ENCODE results near the gene NAA15. TPM values are rescaled to one million over a fixed set of nuclear protein-coding genes. Genes with fewer than 3 reads are reported as not detected.
"Not testable (repeated sequence)": the region's sequence is repeated elsewhere in the genome, so short reads cannot be mapped to it uniquely, and the experiment has no call there.

The NAA15 gene
- total RNA-seq: 35.3 to 44.1 TPM (median 35.5 TPM) in 3 replicates
- long read RNA-seq, full-length matches to known transcripts: 15 of 16 reads
- long read RNA-seq, partial matches to known transcripts: 1 of 16 reads
- long read RNA-seq, other reads (novel, unspliced or antisense): 0 of 16 reads

DNA sequence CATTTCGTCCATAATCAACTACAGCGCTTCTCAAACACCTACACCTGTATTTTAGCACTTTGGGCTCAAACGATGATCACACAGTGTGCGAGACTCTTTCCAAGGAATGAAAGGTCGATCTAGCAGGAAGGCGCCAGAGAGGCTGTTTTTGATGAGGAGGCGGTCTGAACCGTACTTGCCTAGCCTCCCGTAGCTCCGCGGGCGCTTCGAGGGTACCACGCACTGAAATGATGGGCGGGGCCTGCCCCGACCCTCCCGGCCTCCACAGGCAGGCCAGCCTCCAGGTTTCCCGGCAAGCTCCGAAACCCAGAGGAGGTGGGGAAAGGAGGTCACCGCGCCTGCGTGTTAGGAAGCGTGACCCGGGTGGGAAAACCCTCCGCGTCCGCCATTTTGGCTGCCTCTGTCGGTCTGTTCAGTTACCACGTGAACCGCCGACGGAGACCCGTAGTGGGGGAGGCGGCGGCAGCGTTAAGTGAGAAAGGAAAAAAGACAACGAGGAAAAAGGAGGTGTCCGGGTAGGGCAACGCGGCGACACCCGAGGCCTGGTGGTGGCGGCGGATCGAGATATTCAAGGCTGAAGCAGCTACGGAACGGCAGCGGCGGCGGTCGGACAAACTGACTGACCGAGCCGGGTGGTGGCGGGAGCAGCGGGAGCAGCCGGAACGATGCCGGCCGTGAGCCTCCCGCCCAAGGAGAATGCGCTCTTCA lies at the start of gene NAA15:
NAA15 (plus strand) TSS at position 393 of the 708 bp plus-strand sequence; CDS start at position 666, 273 bp downstream.
- Mint-ChIP-seq H3K36me3 (ENCODE audit: low read depth) (peaks cover 5% of the 10 kb centered on the region), H3K27me3 (ENCODE audit: low read depth) (no peaks in the 10 kb centered on the region), H3K9me3 (ENCODE audit: low read depth) (peaks cover 6% of the 10 kb centered on the region), H3K4me3 (ENCODE audit: unreplicated experiment) (peak within 1 kb of the TSS; percentile 99), H3K4me1 (ENCODE audit: low read depth) (peaks cover 42% of the 10 kb centered on the region), H3K27ac (ENCODE audit: unreplicated experiment) (peak within 1 kb of the TSS; percentile 100)
- TF ChIP-seq CTCF (IDR thresholded peaks at IDR 0.05): peak; percentile 11
- DNase-seq (ENCODE audit: low spot score): peak; percentile 99

DNA sequence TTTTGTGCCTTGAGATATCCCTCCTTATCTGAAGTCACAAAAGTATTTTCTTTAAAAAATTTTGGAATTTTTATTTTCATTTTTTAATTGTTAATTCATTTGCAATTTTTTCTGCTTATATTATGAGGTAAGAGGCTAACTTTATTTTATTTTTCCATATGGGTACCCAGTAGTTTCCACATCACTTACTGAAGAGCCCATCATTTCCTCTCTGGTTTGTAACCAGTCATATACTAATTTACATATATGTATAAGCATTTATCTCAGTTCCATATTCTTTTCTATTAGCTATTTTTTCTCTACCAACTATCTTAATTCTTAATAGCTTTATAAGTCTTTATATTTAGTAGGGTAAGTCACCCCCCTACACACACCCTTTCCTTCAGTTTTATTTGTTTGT lies 48.3 kb upstream of the NAA15 start:
- TF ChIP-seq CTCF (IDR thresholded peaks at IDR 0.05): no peak
- no peaks in the 10 kb centered on the region for H3K36me3 Mint-ChIP-seq (ENCODE audit: low read depth)
- no peak overlapping the region for H3K27ac Mint-ChIP-seq (ENCODE audit: unreplicated experiment)
- DNase-seq (ENCODE audit: low spot score): no peak
- no peaks in the 10 kb centered on the region for H3K27me3 Mint-ChIP-seq (ENCODE audit: low read depth)
- peaks cover 24% of the 10 kb centered on the region for H3K4me1 Mint-ChIP-seq (ENCODE audit: low read depth)
- H3K9me3 Mint-ChIP-seq (ENCODE audit: low read depth): no peaks in the 10 kb centered on the region
- H3K4me3 Mint-ChIP-seq (ENCODE audit: unreplicated experiment): no peak overlapping the region

DNA sequence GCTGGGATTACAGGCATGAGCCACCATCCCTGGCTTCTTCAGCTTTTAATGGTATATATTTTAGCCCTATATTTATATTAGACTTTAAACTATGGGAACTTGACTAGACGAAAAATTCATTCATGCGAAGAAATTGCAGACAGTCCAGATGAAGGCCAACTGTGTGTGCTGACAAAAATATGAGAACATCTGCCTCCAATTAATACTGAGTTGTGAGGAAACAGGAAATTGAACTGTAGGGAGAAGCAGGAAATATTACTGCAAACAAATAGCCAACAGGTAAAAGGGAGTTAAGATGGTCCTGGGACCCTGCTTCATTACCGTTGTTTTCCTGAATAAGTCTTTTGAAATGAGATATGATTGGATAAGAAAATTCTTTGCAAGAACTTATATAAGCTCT lies 47.6 kb upstream of the NAA15 start:
- H3K27ac Mint-ChIP-seq (ENCODE audit: unreplicated experiment): no peak overlapping the region
- no peaks in the 10 kb centered on the region for H3K9me3 Mint-ChIP-seq (ENCODE audit: low read depth)
- no peaks in the 10 kb centered on the region for H3K36me3 Mint-ChIP-seq (ENCODE audit: low read depth)
- DNase-seq (ENCODE audit: low spot score): no peak
- no peaks in the 10 kb centered on the region for H3K27me3 Mint-ChIP-seq (ENCODE audit: low read depth)
- no peak overlapping the region for H3K4me3 Mint-ChIP-seq (ENCODE audit: unreplicated experiment)
- TF ChIP-seq CTCF (IDR thresholded peaks at IDR 0.05): no peak
- H3K4me1 Mint-ChIP-seq (ENCODE audit: low read depth): peaks cover 22% of the 10 kb centered on the region

DNA sequence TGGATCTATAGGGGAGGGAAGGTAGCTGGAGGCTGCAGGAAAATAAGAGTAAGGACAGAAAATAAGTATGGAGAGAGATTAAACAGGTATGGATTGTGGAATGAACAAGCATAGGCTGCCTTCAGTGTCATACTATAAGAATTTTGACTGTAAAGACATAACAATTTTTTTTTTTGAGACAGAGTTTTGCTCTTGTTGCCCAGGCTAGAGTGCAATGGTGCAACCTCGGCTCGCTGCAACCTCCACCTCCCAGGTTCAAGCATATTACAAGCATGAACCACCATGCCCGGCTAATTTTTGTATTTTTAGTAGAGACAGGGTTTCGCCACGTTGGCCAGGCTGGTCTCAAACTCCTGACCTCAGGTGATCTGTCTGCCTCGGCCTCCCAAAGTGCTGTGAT lies 45.7 kb upstream of the NAA15 start:
- not testable (repeated sequence) for H3K9me3 Mint-ChIP-seq (ENCODE audit: low read depth); H3K4me3 Mint-ChIP-seq (ENCODE audit: unreplicated experiment); H3K27me3 Mint-ChIP-seq (ENCODE audit: low read depth); H3K27ac Mint-ChIP-seq (ENCODE audit: unreplicated experiment); H3K36me3 Mint-ChIP-seq (ENCODE audit: low read depth); DNase-seq (ENCODE audit: low spot score)
- H3K4me1 Mint-ChIP-seq (ENCODE audit: low read depth): peaks cover 19% of the 10 kb centered on the region

- H3K36me3 Mint-ChIP-seq (ENCODE audit: low read depth): no peaks in the 10 kb centered on the region
- H3K27ac Mint-ChIP-seq (ENCODE audit: unreplicated experiment): no peak overlapping the region
- no peak for DNase-seq (ENCODE audit: low spot score)
- TF ChIP-seq CTCF (IDR thresholded peaks at IDR 0.05): no peak
- no peaks in the 10 kb centered on the region for H3K9me3 Mint-ChIP-seq (ENCODE audit: low read depth)
- H3K27me3 Mint-ChIP-seq (ENCODE audit: low read depth): no peaks in the 10 kb centered on the region
- H3K4me3 Mint-ChIP-seq (ENCODE audit: unreplicated experiment): no peak overlapping the region
- H3K4me1 Mint-ChIP-seq (ENCODE audit: low read depth): peaks cover 19% of the 10 kb centered on the region
Observed at GRCh38 chr4:139256349-139256748, 45.0 kb upstream of the NAA15 start.

GRCh38 chr4:139265654-139266053 lies 35.7 kb upstream of the NAA15 start:
- Mint-ChIP-seq H3K4me3 (ENCODE audit: unreplicated experiment) (no peak overlapping the region), H3K27me3 (ENCODE audit: low read depth) (no peaks in the 10 kb centered on the region), H3K9me3 (ENCODE audit: low read depth) (no peaks in the 10 kb centered on the region), H3K4me1 (ENCODE audit: low read depth) (peaks cover 12% of the 10 kb centered on the region), H3K36me3 (ENCODE audit: low read depth) (no peaks in the 10 kb centered on the region), H3K27ac (ENCODE audit: unreplicated experiment) (no peak overlapping the region)
- no peak for DNase-seq (ENCODE audit: low spot score)
- TF ChIP-seq CTCF (IDR thresholded peaks at IDR 0.05): no peak
